Ishikawa (cell line): Measurements from ENCODE around the gene EFNA5.

ENCODE experiments used
- EGR1 ChIP-seq: IDR thresholded peaks from 2 replicates; pipeline ENCODE4 v1.6.1; 2012
- EP300 ChIP-seq: IDR thresholded peaks from 2 replicates; pipeline ENCODE4 v1.6.1; 2012; ENCODE audit warnings: borderline replicate concordance
- NFIC ChIP-seq: IDR thresholded peaks from 2 replicates; pipeline ENCODE4 v1.6.1; 2012
- RAD21 ChIP-seq: IDR thresholded peaks from 2 replicates; pipeline ENCODE4 v1.6.1; 2012; ENCODE audit warnings: low read depth
- REST ChIP-seq: IDR thresholded peaks from 2 replicates; pipeline ENCODE4 v1.6.1; 2012; ENCODE audit warnings: low read depth, mild to moderate bottlenecking
- TAF1 ChIP-seq: IDR thresholded peaks from 2 replicates; pipeline ENCODE4 v1.6.1; 2012; ENCODE audit warnings: low read depth, mild to moderate bottlenecking
- YY1 ChIP-seq: IDR thresholded peaks from 2 replicates; pipeline ENCODE4 v1.6.1; 2012; ENCODE audit warnings: low read depth

- TF ChIP-seq REST (no peak), EP300 (no peak), YY1 (no peak), EGR1 (no peak), TAF1 (no peak), NFIC (no peak), RAD21 (no peak)
Observed at GRCh38 chr5:107607196-107607595, 63.5 kb downstream of the EFNA5 start.
